GM19397 (cell line): Measurements from ENCODE around the gene TMEM52.
"Not testable (repeated sequence)": the region's sequence is repeated elsewhere in the genome, so short reads cannot be mapped to it uniquely, and the experiment has no call there.

Experiments used
- ATAC-seq: cut with Tn5 transposase; IDR thresholded peaks from one replicate; pipeline ENCODE4 v1.9.1; 2021; ENCODE audit warnings: mild to moderate bottlenecking, moderate library complexity; ENCODE audit not compliant: unreplicated experiment

Gene TMEM52

DNA sequence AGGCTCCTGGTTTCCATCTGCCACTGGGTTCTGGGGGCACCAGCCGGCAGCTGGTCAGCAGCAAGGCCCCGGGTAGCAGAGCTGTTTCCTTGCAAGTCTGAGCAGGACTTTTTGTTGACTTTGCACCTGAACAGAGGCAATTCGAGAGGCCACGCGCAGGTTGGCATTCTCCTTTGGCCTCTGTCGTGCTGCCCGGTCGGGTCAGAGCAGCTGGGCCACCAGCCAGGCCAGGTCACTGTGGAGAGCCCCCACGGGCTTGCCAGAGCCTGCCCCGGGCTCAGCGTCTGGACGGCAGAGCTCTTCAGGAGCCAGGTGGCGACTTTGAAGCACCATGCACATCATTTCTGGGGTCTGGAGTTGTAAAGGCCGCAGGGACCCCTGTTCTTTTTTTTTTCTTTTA is 28.4 kb upstream of the TMEM52 start:
- ATAC-seq = no peak

DNA sequence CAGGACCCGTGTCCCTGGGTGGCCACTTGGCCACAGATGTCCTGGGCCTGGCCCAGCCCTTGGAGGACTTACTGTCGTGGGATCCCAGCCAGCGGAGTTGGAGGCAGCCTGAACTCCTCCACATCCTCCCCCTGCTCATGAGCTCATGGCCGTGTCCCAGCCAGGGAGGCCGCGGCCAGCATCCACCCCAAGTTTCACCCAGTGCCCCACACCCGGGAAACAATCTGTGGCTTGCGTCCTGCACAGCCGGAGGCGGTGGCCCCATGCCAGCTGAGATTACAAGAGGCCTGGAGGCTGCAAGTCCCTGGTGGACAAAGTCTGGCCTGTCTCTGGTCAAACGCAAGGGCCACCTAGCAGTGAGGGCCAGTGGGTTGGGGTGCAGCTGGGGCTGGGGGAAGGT is 27.5 kb upstream of the TMEM52 start:
- no peak for ATAC-seq

DNA sequence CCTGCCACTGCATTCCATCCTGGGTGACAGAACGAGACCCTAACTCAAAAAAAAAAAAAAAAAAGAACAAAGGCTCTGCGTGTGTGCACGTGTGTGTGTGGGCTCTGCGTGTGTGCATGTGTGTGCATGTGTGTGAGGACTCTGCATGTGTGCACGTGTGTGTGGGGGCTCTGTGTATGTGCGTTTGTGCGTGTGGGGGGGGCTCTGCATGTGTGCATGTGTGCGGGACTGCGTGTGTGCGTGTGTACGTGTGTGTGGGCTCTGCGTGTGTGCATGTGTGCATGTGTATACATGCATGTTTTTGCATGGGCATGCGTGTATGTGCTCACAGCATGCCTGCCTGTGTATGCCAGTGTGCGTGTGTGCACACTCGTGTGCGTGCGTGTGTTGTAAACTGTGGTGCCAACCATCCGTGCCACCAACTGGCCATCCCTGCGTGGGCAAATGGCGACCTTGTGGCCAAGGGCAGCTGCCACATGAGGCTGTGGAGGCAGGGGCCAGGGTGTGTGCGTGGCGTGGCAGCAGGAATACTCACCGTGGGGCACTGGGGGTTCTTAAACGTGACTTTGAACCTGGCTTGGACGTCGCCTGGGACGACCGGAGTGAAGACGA is 26.8 kb upstream of the TMEM52 start:
- ATAC-seq = no peak

DNA sequence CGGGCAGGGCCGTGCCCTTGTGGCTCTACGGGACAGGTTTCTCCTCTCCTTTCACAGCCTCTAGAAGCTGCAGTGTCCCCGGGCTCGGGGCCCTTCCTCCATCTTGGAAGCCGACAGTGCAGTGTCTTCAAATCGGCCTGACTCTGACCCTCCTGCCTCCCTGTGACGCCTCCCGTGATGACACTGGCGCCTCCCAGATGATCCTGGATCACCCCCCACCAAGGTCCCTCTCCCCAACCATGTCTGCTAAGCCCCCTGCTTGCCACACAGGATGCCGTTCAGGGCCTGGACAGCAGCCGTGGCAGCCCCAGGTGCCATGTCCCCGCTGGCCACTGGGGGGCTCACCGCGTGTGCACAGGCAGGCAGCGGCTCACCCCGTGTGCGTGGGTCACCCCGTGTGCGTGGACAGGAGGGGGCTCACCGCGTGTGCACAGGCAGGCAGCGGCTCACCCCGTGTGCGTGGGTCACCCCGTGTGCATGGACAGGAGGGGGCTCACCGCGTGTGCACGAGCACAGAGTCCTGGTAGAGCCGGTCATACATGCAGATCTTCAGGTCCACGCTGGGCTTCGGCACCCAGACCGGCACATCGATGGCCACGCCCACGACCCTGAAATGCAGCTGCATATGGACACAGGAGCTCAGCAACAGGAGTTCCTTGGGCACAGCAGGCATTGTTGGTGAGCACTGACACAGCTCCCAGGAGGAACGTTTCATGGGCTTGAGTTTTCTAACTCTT is 24.9 kb upstream of the TMEM52 start:
- no peak for ATAC-seq

DNA sequence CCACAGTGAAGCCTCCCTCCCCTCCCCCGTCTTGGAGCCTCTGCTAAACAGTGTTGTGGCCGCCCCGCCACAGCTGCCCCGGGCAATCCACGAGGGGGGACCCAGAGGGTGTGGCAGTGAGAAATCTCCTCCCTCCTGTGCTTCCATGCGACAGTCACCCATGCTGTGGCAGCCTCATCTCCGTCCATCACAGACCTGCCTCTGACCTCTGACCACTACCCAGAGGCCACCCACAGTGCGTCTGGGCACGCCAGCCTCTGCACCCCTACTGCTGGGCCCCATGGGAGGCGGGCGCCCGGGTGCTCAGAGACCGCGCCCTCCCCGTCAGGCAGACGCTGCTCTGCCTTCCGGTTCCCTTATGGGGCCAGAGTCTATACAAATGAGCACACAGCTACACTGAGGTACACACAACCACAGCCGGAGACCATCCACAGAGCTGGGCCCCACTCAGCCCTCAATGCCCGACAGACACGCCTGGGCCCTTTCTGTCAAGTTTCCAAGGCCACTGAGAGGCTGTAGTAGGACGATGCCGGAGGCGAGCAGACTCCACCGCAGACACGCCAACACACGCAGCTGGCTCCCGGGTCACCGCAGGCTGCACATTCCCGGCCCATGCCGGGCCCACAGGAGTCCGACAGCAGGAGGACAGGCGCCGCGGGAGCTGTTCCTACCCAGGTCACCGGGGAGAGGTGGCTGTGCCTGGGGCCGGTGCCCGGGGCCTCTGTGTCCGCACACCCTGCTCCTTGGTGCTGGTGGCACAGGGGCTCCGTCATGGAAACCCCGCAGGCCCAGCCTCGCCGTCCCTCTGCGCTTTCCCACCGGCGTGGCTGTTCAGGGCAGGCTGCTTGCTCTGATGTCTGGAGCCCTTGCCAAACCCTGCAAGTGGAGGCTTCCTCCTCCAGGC is 23.9 kb upstream of the TMEM52 start:
- ATAC-seq = no peak

DNA sequence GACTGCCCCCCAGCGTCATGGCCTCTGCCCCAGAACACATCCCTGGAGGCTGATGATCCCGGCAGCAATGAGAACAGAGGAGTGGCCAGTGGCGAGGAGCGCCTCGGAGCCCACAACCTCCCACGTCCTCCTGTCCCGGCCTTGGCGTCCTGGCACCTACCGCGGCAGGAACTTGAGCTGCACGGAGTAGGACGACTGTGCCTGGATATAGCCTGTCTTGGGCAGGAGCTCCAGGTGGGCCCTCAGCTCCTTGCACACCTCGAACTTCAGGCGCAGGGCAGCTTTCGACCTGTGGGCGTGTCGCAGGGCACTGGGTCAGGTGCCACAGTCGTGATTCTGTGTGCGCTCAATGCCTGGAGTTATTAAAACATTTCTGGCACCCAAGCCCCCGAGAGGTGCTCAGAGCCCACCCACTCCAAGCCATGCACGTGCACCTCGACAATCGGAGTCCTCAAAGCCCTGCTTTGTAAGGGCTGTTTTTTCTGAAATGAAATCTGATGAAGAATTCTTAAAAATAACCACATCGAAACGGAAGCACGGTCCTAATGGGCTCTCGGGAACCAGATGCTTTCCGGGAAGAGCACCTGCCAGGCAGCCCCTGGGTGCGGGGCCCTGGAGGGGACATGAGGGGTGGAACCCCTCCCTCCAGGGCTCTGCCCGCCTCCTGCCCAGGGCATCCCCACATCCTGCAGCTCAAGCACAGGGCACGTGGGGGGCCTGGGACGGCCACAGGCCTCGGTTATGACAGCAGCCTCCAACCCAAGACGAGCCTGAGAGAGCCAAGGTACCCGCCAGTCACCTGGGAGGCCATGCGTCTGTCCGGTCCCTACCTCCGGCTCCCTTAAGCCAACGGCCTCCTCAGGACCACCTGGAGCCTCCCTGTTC is 23.0 kb upstream of the TMEM52 start:
- no peak for ATAC-seq

DNA sequence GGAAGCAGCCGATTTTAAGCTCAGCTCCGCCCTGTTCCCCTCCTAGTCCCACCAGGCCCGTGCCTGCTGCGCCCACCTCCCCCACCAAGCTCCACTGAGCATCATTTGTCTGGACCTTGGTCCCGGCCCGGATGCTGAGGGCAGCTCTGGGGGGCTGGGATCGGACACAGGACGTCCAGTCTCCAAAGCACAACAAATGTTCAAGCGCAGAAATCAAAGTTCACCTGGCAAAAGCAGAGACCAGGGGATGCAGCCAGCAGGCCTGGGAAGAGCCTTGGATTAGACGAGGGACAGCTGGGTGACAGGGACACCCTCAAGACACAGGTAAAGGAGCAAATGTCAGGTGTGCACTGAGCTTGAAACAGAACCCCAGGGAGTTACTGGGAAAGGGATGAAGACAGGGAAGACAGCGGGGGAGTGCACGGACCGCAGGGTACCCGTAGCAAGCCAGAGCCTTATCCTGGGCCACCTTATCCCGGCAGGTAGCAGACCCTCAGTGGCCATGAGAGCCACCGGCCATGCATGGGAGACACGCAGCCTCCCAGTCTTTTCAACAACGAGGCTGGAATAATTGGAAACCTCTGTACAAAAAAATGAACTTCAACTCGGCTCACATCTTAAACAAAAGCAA is 22.2 kb upstream of the TMEM52 start:
- ATAC-seq = no peak

DNA sequence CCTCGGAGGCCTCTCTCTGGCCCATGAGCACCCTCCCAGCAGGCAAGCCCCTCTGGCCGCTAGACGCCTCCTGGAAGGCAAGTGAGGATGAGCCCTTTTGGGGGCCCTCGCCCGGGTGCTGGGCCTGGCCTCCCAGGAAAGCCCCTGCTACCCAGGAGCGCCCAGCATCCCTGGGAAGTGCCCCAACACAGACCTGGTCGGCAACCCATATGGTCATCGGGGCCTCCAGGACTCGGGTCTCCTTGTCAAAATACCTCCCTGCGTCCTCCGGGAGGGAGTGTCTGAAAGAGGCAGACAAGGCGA is 21.0 kb upstream of the TMEM52 start:
- ATAC-seq = no peak

DNA sequence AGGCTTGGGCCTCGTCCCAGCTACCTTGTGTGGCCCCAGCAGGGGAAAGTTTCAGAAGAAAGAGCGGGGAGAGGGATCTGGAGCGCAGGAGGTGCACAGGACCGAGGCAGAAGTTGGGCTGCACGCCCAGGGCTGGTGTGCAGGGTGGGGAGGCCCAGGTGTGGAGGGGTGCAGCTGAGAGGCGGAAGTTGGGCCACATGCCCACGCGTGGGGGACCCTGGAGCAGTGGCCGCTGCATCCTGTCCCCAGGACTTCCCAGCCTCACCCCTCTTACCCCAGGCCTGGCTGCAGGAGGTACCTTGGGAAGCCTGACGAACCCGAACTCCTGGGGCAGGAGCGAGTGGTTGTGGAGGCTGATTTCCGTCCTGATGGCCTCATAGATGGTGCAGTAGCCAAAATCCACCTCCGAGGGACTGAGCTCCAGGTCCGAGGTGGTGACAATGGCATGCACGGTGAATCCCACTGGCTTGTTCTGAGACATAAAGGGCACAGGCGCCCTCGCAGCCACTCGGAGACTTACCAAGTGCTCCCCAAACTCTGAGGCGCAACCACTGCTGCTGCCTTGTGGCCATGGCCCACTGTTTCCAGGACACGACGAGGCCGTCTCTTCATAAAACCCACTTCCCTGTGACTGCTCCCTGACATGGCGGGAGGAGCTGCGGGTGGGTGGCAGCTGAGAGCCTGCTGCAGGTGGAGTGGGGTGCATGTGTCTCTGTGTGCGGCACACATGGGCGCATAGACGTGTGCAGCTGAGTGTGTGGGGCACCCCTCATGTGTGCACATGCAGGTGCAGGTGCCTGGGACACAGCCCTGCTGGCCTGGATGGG is 20.4 kb upstream of the TMEM52 start:
- no peak for ATAC-seq

DNA sequence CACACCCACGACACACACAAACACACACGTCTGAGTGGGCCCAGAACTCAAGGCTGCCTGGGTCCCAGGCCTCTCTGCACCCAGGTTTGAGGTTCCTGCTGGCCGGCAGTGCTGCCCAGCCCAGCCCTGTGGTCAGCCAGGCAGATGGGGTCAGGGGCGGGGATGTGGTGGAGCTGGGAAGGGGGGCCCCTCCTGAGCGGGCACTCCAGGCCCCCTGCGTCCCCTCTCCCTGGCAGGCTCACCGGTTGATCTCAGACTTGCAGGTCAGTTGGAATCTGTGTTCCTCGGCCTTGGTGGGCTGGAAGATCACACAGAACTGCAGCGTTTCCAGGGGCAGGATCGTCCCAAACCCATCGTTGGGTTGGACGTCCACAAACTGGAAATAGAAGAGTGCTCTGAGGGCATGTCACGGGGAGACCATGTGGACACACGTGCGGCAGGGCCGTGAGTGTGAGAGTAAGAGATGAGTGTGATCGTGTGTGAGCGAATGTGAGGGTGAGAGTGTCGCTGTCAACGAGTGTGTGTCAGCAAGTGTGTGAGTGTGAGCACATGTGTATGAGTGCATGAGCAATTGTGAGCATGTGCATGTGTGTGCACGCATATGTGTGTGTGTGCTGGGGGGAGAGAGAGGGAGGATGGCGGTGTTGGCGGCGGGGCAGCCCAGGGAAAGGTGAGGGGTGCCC is 19.7 kb upstream of the TMEM52 start:
- no peak for ATAC-seq

DNA sequence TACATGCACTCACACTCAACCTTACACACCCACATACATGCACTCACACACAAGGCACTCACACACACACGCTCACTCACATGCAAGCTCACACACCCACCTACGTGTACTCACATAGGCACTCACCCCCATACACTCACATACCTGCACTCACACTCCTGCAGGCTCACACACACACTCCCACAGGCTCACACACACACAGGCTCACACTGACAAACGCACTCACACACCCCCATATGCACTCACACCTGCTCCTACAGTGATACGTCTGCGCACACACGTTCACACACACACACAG is 19.1 kb upstream of the TMEM52 start:
- no peak for ATAC-seq

DNA sequence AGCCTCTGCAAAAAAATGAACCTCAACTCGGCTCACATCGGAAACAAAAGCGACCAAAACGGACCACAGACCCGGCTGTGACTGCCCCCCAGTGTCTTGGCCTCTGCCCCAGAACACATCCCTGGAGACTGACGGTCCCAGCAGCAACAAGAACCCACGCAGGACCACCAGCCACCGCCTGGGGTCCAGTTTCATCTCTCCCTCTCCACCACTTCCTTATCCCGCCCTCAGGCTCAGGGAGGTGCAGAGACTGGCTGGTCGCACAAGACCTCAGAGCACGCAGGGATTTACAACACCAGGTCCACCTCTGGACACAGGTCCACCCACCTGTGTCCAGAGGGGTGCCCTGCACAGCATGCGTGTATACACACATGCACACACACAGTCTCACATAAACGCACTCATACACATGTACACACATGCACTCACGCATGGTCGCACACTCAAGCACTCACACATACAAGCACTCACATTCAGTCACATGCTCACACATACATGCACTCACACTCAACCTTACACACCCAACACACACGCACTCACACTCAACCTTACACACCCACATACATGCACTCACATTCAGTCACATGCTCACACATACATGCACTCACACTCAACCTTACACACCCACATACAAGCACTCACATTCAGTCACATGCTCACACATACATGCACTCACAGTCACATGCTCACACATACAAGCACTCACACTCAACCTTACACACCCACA is 18.6 kb upstream of the TMEM52 start:
- no peak for ATAC-seq

DNA sequence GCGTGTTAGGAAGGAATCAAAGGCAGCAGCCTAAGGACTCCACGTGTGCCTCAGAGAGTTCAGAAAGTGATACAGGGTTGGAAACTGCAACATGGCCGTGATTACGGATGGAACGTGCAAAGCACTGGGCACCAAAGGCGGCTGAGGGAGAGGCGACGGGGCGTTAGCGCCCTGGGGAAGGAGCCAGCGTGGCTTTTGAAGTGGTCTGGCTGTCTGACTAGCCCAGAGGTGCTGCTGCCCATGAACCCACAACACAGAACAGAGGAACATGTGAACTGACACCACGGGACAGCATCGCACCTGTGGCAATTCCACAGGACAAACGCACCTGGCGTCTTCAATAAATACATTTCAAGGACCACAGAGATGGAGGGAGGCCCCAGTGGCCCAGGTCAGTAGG is 18.0 kb upstream of the TMEM52 start:
- no peak for ATAC-seq

DNA sequence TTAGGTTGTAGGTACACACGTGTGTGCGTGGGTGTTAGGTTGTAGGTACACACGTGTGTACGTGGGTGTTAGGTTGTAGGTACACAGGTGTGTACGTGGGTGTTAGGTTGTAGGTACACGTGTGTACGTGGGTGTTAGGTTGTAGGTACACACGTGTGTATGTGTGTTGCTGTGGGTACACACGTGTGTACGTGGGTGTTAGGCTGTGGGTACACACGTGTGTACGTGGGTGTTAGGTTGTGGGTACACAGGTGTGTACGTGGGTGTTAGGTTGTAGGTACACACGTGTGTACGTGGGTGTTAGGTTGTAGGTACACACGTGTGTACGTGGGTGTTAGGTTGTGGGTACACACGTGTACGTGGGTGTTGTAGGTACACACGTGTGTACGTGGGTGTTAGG is 15.8 kb upstream of the TMEM52 start:
- ATAC-seq = not testable (repeated sequence)

DNA sequence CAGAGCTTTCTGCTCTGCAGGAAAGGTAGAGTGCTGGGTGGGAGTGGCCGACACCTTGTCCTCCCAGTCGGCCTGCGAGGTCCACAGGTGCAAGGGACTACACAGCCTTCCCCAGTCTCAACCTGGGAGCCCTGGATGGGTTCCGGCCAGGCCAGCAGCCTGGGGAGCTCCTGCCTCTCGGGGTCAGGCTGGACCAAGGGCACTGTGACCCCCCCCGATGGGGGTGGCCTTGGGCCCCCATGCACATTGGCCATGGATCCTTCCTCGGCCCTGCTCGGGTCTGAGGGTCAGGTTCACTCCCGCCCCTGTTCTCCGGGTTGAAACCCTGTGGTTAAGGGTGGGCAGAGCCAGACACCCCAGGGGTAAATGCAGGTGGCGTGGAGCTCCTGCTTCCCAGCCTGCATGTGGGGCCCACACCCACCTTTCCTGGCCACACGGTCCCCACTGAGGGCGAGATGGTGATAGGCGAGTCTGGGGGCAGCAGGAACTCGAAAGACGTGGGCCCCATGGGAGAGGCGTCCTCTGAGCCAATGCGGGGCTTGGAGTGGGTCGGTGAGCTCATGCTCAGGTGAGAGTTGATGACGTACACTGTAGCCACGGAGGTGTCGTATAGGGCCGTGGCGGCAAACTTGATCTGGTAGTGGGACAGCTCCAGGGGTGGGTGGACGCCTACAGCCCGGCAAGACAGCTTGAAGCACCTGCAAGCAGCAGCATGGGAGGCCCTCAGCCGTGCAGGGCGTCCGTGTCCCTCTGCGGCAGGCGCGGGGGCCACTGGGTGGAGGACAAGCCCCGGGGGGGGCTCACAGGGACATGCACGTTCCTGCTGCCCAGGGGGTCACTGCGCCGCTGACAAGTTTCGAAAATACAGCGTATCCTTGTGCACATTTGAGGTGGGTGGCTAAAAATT is 10.8 kb upstream of the TMEM52 start:
- no peak for ATAC-seq

DNA sequence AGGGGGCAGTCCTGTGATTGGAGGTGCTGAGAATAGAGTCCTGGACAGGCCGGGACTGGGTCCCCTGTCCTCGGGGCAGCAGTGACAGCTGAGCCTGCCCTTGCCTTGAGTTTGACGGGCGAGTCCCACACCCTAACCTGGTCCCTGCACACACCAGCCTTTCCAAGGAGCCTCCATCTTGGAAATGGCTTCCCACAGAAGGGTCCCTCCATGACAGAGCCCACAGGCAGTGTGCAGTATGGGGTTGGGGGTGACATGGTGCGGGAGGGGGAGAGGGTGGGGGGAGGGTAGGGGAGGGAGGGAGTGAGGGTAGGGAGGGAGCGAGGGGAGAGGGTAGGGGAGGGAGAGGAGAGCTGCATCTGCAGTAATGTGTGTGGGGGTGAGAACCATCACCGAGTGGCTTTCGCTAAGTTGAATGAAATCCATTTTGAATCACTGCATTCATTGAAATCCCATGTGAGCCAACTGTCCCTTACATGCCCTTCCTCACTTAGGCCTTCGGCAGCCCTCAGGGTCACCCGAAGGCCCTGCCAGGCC is 10.1 kb upstream of the TMEM52 start:
- ATAC-seq = no peak
